HG03175 (cell line): ENCODE measurements around the gene BSN.

Source experiments
- ATAC-seq: cut with Tn5 transposase; IDR thresholded peaks from one replicate; pipeline ENCODE4 v1.9.1; 2021; ENCODE audit warnings: mild to moderate bottlenecking, moderate library complexity; ENCODE audit not compliant: unreplicated experiment

BSN gene, protein sequence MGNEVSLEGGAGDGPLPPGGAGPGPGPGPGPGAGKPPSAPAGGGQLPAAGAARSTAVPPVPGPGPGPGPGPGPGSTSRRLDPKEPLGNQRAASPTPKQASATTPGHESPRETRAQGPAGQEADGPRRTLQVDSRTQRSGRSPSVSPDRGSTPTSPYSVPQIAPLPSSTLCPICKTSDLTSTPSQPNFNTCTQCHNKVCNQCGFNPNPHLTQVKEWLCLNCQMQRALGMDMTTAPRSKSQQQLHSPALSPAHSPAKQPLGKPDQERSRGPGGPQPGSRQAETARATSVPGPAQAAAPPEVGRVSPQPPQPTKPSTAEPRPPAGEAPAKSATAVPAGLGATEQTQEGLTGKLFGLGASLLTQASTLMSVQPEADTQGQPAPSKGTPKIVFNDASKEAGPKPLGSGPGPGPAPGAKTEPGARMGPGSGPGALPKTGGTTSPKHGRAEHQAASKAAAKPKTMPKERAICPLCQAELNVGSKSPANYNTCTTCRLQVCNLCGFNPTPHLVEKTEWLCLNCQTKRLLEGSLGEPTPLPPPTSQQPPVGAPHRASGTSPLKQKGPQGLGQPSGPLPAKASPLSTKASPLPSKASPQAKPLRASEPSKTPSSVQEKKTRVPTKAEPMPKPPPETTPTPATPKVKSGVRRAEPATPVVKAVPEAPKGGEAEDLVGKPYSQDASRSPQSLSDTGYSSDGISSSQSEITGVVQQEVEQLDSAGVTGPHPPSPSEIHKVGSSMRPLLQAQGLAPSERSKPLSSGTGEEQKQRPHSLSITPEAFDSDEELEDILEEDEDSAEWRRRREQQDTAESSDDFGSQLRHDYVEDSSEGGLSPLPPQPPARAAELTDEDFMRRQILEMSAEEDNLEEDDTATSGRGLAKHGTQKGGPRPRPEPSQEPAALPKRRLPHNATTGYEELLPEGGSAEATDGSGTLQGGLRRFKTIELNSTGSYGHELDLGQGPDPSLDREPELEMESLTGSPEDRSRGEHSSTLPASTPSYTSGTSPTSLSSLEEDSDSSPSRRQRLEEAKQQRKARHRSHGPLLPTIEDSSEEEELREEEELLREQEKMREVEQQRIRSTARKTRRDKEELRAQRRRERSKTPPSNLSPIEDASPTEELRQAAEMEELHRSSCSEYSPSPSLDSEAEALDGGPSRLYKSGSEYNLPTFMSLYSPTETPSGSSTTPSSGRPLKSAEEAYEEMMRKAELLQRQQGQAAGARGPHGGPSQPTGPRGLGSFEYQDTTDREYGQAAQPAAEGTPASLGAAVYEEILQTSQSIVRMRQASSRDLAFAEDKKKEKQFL (N-terminal part only)

DNA sequence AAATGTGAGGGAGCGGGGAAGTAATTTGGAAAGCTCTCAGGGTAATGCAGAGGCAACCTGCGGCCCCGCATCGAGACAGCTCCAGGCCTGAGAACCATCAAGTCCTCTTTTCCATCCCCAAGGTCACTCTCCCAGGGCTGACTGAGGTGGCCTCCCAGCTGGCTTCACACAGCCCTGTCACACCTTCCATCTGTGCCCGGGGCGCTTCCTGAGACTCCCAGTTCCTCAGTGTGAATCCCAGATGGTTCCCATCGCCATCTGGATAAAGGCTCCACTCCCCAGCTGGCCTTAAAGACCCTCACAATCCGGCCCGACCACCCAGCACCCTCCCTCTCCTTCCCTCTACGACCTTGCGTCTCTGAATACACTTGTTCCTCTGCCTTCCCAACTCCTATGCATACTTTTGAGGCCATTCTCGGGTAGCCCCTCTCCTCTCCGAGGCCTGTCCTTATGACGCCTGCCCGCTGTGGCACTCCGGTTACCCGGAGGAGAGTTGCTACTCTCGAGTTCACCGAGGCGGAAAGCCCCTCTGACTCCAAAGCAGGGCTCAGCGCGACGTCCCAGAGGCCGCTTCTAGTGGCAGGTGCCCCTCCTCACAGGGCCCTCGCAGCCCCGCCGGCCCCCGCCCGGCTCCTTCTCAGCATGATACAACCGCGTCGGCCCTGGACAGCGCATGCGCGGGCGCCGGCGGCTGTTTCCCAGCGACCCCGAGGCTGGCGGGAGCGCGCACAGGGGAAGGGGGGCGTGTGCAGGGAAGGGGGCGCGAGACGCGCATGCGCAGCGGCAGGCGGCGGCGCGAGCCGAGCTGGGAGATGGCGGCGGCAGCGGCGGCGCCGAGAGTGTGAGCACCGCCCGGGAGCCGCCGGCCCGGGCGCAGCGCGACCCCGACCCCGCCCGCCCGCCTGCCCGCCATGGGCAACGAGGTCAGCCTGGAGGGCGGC is at the start of gene BSN:
Gene BSN (plus strand): TSS at position 786 of the 941 bp plus-strand sequence. CDS start 126 bp downstream, at position 912.
- peak; percentile 74 for ATAC-seq

GRCh38 chr3:49506906-49507305 is 47.4 kb upstream of the BSN start:
- no peak for ATAC-seq

GRCh38 chr3:49509028-49509561 is 45.2 kb upstream of the BSN start:
- no peak for ATAC-seq

GRCh38 chr3:49511639-49512038 is 42.6 kb upstream of the BSN start:
- no peak for ATAC-seq

- ATAC-seq = no peak
Measured at GRCh38 chr3:49512781-49513355, 41.4 kb upstream of the BSN start.

GRCh38 chr3:49513494-49514124 is 40.7 kb upstream of the BSN start:
- no peak for ATAC-seq

GRCh38 chr3:49518016-49518415 is 36.3 kb upstream of the BSN start:
- ATAC-seq = no peak

DNA sequence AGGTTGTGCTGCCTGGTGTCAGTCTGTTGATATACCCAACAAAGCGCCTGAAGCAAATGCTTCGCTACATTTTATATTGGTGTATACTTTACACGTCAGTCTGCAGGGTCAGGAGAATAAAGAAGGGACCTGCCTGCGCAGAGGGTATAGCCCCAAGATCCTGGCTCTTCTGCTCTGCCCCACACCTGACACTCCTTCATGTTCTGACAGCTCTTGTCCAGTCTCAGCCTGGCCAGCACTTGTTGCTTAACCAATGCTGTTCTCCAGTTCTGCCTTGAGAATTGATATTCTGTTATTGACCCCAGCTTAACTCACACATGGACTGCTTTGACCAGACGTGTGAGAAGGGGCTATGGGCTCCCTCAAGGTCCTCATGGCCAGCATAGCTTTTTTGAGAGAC is 35.8 kb upstream of the BSN start:
- ATAC-seq = no peak

- no peak for ATAC-seq
Measured at GRCh38 chr3:49519296-49519695, 35.0 kb upstream of the BSN start.

DNA sequence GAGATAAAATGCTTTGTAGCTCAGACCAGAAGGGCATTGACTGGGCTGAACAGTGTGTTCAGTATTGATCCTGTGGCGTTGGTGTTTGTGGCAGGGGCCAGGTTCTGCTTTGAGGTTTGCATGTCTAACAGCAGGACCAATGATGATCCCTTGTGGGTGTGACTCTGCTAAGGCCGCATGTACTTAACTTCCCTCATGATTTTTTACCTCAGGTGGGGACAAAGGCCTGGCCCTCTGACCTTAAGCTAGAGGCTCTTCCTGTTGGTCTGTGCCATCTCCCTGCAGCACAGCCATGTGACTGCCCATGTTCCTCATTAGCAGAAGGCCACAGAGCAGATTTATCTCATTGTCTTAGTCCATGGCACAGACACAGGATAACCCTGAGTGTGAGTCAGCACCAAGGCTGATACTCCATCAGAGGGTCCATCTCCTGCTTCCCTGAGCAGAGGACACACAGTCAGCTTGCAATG is 34.3 kb upstream of the BSN start:
- no peak for ATAC-seq

DNA sequence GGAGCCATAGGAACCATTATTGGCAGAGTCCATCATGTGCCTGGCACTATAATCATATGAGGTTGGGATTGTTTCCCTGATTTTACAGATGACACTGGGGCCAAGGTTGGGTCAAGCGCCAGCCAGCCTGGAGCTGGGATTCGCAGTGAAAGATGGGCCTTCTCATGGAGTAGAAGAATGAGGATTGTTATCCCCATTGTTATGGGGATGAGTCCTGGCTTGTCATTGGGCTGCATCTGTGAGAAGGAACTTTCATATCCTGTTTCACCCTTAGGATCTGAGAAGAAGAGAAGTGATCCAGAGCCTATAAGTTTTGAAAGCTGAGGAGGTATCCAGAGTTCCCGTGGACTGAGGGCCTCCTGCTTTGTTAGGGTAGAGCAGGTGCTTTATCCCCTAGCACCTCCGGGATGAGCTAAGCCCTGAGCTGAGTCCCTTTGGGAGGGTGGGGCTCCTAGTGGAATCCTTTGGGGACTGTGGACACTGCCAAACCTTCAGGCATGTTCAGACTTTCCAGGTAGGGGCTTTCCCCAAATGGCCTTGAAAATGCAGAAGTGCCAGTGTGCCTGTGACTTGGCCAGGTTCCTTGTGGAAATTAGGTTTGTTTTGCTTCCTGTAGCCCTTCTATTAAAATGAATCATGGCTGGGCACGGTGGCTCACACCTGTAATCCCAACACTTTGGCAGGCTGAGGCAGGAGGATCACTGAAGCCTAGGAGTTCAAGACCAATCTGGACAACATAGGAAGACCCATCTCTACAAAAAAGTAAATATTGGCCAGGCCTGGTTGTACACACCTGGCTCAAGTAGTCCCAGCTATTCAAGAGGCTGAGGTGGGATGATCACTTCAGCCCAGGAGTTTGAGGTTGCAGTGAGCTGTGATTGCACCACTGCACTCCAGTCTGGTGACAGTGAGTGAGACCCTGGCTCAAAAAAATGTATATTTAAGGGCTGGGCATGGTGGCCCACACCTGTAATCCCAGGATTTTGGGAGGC is 30.2 kb upstream of the BSN start:
- ATAC-seq = no peak

- no peak for ATAC-seq
Measured at GRCh38 chr3:49529567-49529966, 24.7 kb upstream of the BSN start.

- no peak for ATAC-seq
Measured at GRCh38 chr3:49530231-49530630, 24.0 kb upstream of the BSN start.

- ATAC-seq = no peak
Measured at GRCh38 chr3:49530701-49531100, 23.6 kb upstream of the BSN start.

DNA sequence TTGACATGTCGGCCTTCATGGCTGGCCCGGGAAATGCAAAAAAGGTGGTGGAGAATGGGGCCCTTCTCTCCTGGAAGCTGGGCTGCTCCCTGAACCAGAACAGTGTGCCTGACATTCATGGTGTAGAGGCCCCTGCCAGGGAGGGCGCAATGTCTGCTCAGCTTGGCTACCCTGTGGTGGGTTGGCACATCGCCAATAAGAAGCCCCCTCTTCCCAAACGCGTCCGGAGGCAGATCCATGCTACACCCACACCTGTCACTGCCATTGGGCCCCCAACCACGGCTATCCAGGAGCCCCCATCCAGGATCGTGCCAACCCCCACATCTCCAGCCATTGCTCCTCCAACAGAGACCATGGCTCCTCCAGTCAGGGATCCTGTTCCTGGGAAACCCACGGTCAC is 23.1 kb upstream of the BSN start:
- no peak for ATAC-seq

- no peak for ATAC-seq
Measured at GRCh38 chr3:49531715-49532114, 22.6 kb upstream of the BSN start.

GRCh38 chr3:49533031-49533430 is 21.2 kb upstream of the BSN start:
- no peak for ATAC-seq
